Mammary epithelial cell (primary cell): ENCODE data around the gene DDX51.

ENCODE experiments used
- CTCF ChIP-seq, 2 donors: IDR thresholded peaks in 1 of 2; conservative IDR thresholded peaks in 1 of 2; 2 replicates each; pipeline ENCODE4 v1.5.1; 2011 to 2012; ENCODE audit warnings: inconsistent platforms in 2 of 2, low read length in 2 of 2, mild to moderate bottlenecking in 2 of 2, control low read depth in 1 of 2, low read depth in 1 of 2; ENCODE audit not compliant: insufficient read depth in 1 of 2; ENCODE audit errors: extremely low read depth in 1 of 2
- EZH2 ChIP-seq: IDR thresholded peaks from 2 replicates; pipeline ENCODE4 v1.6.1; 2012; ENCODE audit warnings: low read length, inconsistent platforms, borderline replicate concordance

GRCh38 chr12:132154941-132155770 is 11.0 kb upstream of the DDX51 start:
- no peak for TF ChIP-seq CTCF (conservative IDR thresholded peaks at IDR 0.05 in 1 of 2, IDR thresholded peaks at IDR 0.05 in 1 of 2; ENCODE audit: extremely low read depth in 1 of 2, insufficient read depth in 1 of 2, low read depth in 1 of 2, low read length in 2 of 2)
- TF ChIP-seq EZH2 = no peak
